ENCODE measurements around the gene ZNF835. TPM values are rescaled to one million over a fixed set of nuclear protein-coding genes. Genes with fewer than 3 reads are reported as not detected.

The ZNF835 gene
- polyA plus RNA-seq, 3 donors: 0.07 TPM; not detected in 2

DNA sequence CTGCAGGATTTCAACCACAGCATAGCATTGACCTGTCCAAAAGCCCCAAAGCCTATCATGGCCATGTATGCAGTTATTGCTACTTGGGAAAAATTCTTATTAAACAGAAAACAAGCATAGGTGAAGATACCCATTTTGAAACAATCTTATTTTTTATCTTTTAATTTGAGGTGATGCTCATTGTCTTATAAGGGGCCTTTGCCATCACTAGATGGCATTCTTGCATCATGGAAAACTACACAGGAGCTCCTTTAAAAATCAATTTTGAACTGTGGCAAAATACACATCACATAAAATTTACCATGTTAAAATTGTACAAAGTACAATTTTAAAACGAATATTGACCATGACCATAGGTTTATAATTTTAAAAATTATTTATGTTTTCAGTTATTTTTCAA, 38.9 kb upstream of the ZNF835 start:
- Histone ChIP-seq H3K9me3 (replicated peaks in 1 of 2; ENCODE audit: control insufficient read depth in 1 of 2, insufficient read depth in 1 of 2, low read length in 2 of 2) (peaks cover 38 to 44% of the 10 kb centered on the region in 2 donors), H3K27ac (ENCODE audit: low read depth in 1 of 2, low read length in 2 of 2) (no peak overlapping the region), H4K20me1 (ENCODE audit: insufficient read depth, low read length) (no peaks in the 10 kb centered on the region), H3K4me3 (replicated peaks in 1 of 3; ENCODE audit: low read depth in 2 of 3, low read length in 3 of 3) (no peak overlapping the region), H3K4me2 (replicated peaks; ENCODE audit: extremely low read depth, low read length, poor library complexity, severe bottlenecking) (no peak overlapping the region), H2AFZ (ENCODE audit: insufficient read depth, low read depth, low read length, poor library complexity, severe bottlenecking) (no peak overlapping the region), H3K4me1 (ENCODE audit: control insufficient read depth in 1 of 2, insufficient read depth in 2 of 2, low read length in 2 of 2) (no peaks in the 10 kb centered on the region), H3K9ac (ENCODE audit: insufficient read depth, low read length, poor library complexity, severe bottlenecking) (no peak overlapping the region), H3K36me3 (replicated peaks in 1 of 2; ENCODE audit: control insufficient read depth in 1 of 2, insufficient read depth in 2 of 2, low read length in 2 of 2) (no peaks in the 10 kb centered on the region), H3K27me3 (ENCODE audit: control insufficient read depth in 2 of 2, insufficient read depth in 2 of 2, low read length in 2 of 2) (no peaks in the 10 kb centered on the region), H3K79me2 (ENCODE audit: insufficient read depth, low read length) (no peaks in the 10 kb centered on the region)
- no CpG with 5 or more reads among the region's 1 CpG for WGBS (ENCODE audit: insufficient coverage)
- H3K27me3 Mint-ChIP-seq (ENCODE audit: low read depth in 3 of 3): no peaks in the 10 kb centered on the region
- DNase-seq: no peak
- H3K4me1 Mint-ChIP-seq: no peaks in the 10 kb centered on the region
- intact Hi-C loops (cut with micrococcal nuclease): no loop called here
- H3K36me3 Mint-ChIP-seq: no peaks in the 10 kb centered on the region
- TF ChIP-seq, protein P1, sequence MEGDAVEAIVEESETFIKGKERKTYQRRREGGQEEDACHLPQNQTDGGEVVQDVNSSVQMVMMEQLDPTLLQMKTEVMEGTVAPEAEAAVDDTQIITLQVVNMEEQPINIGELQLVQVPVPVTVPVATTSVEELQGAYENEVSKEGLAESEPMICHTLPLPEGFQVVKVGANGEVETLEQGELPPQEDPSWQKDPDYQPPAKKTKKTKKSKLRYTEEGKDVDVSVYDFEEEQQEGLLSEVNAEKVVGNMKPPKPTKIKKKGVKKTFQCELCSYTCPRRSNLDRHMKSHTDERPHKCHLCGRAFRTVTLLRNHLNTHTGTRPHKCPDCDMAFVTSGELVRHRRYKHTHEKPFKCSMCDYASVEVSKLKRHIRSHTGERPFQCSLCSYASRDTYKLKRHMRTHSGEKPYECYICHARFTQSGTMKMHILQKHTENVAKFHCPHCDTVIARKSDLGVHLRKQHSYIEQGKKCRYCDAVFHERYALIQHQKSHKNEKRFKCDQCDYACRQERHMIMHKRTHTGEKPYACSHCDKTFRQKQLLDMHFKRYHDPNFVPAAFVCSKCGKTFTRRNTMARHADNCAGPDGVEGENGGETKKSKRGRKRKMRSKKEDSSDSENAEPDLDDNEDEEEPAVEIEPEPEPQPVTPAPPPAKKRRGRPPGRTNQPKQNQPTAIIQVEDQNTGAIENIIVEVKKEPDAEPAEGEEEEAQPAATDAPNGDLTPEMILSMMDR (IDR thresholded peaks at IDR 0.05): no peak
- H3K27ac Mint-ChIP-seq: no peak overlapping the region
- H3K4me3 Mint-ChIP-seq: no peak overlapping the region
- peaks cover 8 to 63% (median 48%) of the 10 kb centered on the region in 7 donors for H3K9me3 Mint-ChIP-seq

DNA sequence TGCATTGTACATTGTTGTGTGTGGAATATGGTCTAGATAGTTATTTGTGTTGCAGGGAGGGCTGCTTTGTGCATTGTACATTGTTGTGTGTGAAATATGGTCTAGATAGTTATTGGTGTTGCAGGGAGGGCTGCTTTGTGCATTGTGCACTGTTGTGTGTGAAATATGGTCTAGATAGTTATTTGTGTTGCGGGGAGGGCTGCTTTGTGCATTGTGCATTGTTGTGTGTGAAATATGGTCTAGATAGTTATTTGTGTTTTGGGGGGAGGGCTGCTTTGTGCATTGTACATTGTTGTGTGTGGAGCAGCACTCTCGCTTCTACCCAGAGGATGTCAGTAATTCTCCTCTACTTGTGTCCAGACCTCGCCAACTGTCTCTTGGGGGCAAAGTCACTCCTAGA, 36.3 kb upstream of the ZNF835 start:
- H3K4me1 ChIP-seq (ENCODE audit: control insufficient read depth in 1 of 2, insufficient read depth in 2 of 2, low read length in 2 of 2): no peaks in the 10 kb centered on the region
- H3K9me3 ChIP-seq (replicated peaks in 1 of 2; ENCODE audit: control insufficient read depth in 1 of 2, insufficient read depth in 1 of 2, low read length in 2 of 2): peaks cover 32 to 50% of the 10 kb centered on the region in 2 donors
- no peaks in the 10 kb centered on the region for H3K36me3 Mint-ChIP-seq
- WGBS (ENCODE audit: insufficient coverage): 67% methylated on average over 1 of the region's 3 CpGs
- no peaks in the 10 kb centered on the region for H4K20me1 ChIP-seq (ENCODE audit: insufficient read depth, low read length)
- no peaks in the 10 kb centered on the region for H3K79me2 ChIP-seq (ENCODE audit: insufficient read depth, low read length)
- H3K27ac ChIP-seq (ENCODE audit: low read depth in 1 of 2, low read length in 2 of 2): no peak overlapping the region
- H3K27me3 Mint-ChIP-seq (ENCODE audit: low read depth in 3 of 3): no peaks in the 10 kb centered on the region
- no peak overlapping the region for H3K4me2 ChIP-seq (replicated peaks; ENCODE audit: extremely low read depth, low read length, poor library complexity, severe bottlenecking)
- H3K9me3 Mint-ChIP-seq: peaks cover 1 to 55% (median 40%) of the 10 kb centered on the region in 7 donors
- TF ChIP-seq, protein P1 (IDR thresholded peaks at IDR 0.05): no peak
- intact Hi-C loops (cut with micrococcal nuclease): no loop called here
- no peak for DNase-seq
- no peak overlapping the region for H3K27ac Mint-ChIP-seq
- no peak overlapping the region for H3K9ac ChIP-seq (ENCODE audit: insufficient read depth, low read length, poor library complexity, severe bottlenecking)
- no peak overlapping the region for H3K4me3 ChIP-seq (replicated peaks in 1 of 3; ENCODE audit: low read depth in 2 of 3, low read length in 3 of 3)
- H3K36me3 ChIP-seq (replicated peaks in 1 of 2; ENCODE audit: control insufficient read depth in 1 of 2, insufficient read depth in 2 of 2, low read length in 2 of 2): no peaks in the 10 kb centered on the region
- no peak overlapping the region for H3K4me3 Mint-ChIP-seq
- H3K4me1 Mint-ChIP-seq: no peaks in the 10 kb centered on the region
- H2AFZ ChIP-seq (ENCODE audit: insufficient read depth, low read depth, low read length, poor library complexity, severe bottlenecking): no peak overlapping the region
- H3K27me3 ChIP-seq (ENCODE audit: control insufficient read depth in 2 of 2, insufficient read depth in 2 of 2, low read length in 2 of 2): no peaks in the 10 kb centered on the region

Measured in CD14-positive monocyte (primary cell).